HUES6 (cell line): ENCODE results near the gene YY2.

Experiments used
- H3K27ac ChIP-seq: 2 replicates; pipeline ENCODE4 v1.7.0; 2013; ENCODE audit warnings: low read depth, mild to moderate bottlenecking, low read length, inconsistent platforms
- H3K27me3 ChIP-seq: 2 replicates; pipeline ENCODE4 v1.6.1; 2013; ENCODE audit warnings: low read length; ENCODE audit not compliant: control insufficient read depth, insufficient read depth
- H3K36me3 ChIP-seq: 2 replicates; pipeline ENCODE4 v1.6.1; 2013; ENCODE audit warnings: low read length; ENCODE audit not compliant: control insufficient read depth, insufficient read depth
- H3K4me1 ChIP-seq: 2 replicates; pipeline ENCODE4 v1.6.1; 2013; ENCODE audit warnings: low read length; ENCODE audit not compliant: control insufficient read depth, insufficient read depth
- H3K4me3 ChIP-seq: 2 replicates; pipeline ENCODE4 v1.5.1; 2013; ENCODE audit warnings: low read depth, low read length
- H3K9ac ChIP-seq: one replicate; pipeline ENCODE4 v1.6.1; 2013; ENCODE audit warnings: mild to moderate bottlenecking, low read length
- H3K9me3 ChIP-seq: 2 replicates; pipeline ENCODE4 v1.6.1; 2013; ENCODE audit warnings: low read depth, low read length; ENCODE audit not compliant: control insufficient read depth, insufficient read depth

YY2 gene

GRCh38 chrX:21839334-21840192 lies 16.2 kb upstream of the YY2 start, which contains the start of gene MBTPS2:
MBTPS2 (plus strand) TSS chrX:21839617; CDS start chrX:21839735, 118 bp downstream.
- Histone ChIP-seq H3K4me3 (peak within 1 kb of the TSS; percentile 84), H3K36me3 (peaks cover 8% of the 10 kb centered on the region), H3K4me1 (peaks cover 5% of the 10 kb centered on the region; the same call in 1 of the 2 replicates), H3K27ac (peak within 1 kb of the TSS; percentile 87), H3K27me3 (no peaks in the 10 kb centered on the region), H3K9me3 (no peaks in the 10 kb centered on the region), H3K9ac (peak within 1 kb of the TSS; percentile 98)

GRCh38 chrX:21840193-21840545 lies 15.6 kb upstream of the YY2 start:
- H3K36me3 ChIP-seq = peaks cover 14% of the 10 kb centered on the region
- H3K27ac ChIP-seq = peak overlapping the region; percentile 87; the same call in 1 of the 2 replicates
- H3K9me3 ChIP-seq = no peaks in the 10 kb centered on the region
- H3K27me3 ChIP-seq = no peaks in the 10 kb centered on the region
- peaks cover 5% of the 10 kb centered on the region; the same call in 1 of the 2 replicates for H3K4me1 ChIP-seq
- H3K4me3 ChIP-seq = peak overlapping the region; percentile 84
- H3K9ac ChIP-seq = peak overlapping the region; percentile 98

DNA sequence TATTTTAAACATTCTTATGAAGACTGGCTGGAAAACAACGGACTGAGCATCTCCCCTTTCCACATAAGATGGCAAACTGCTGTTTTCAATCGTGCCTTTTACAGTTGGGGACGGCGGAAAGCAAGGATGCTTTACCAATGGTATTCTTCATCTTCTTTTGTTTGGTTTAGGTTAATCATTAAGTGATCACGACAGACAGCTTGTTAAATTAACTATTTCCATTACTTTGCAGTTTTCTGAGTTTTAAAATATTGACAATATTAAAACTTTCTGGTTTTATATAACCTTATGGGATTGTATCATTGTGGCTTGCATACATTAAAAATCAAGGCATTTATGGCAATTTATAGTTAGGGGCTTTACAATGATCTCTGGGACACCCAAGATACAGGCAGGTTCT lies 12.6 kb upstream of the YY2 start:
- Histone ChIP-seq H3K36me3 (peaks cover 37% of the 10 kb centered on the region), H3K4me3 (no peak overlapping the region), H3K4me1 (no peaks in the 10 kb centered on the region), H3K9me3 (no peaks in the 10 kb centered on the region), H3K9ac (no peak overlapping the region), H3K27ac (no peak overlapping the region), H3K27me3 (no peaks in the 10 kb centered on the region; the same call in 1 of the 2 replicates)

GRCh38 chrX:21845096-21845495 lies 10.7 kb upstream of the YY2 start:
- Histone ChIP-seq H3K9ac (no peak overlapping the region), H3K36me3 (peaks cover 39% of the 10 kb centered on the region), H3K27me3 (no peaks in the 10 kb centered on the region; the same call in 1 of the 2 replicates), H3K4me3 (no peak overlapping the region), H3K9me3 (no peaks in the 10 kb centered on the region), H3K27ac (no peak overlapping the region), H3K4me1 (no peaks in the 10 kb centered on the region)

- H3K36me3 ChIP-seq = peaks cover 48% of the 10 kb centered on the region
- no peak overlapping the region for H3K4me3 ChIP-seq
- H3K27ac ChIP-seq = no peak overlapping the region
- H3K4me1 ChIP-seq = no peaks in the 10 kb centered on the region
- no peaks in the 10 kb centered on the region for H3K9me3 ChIP-seq
- H3K9ac ChIP-seq = no peak overlapping the region
- no peaks in the 10 kb centered on the region; the same call in 1 of the 2 replicates for H3K27me3 ChIP-seq
Measured at GRCh38 chrX:21847342-21847741, 8.4 kb upstream of the YY2 start.

GRCh38 chrX:21853578-21853977 lies 2.2 kb upstream of the YY2 start:
- H3K9me3 ChIP-seq = no peaks in the 10 kb centered on the region
- H3K36me3 ChIP-seq = peaks cover 38% of the 10 kb centered on the region
- H3K27ac ChIP-seq = no peak overlapping the region
- H3K27me3 ChIP-seq = no peaks in the 10 kb centered on the region
- H3K4me3 ChIP-seq = no peak overlapping the region
- H3K9ac ChIP-seq = no peak overlapping the region
- no peaks in the 10 kb centered on the region for H3K4me1 ChIP-seq

DNA sequence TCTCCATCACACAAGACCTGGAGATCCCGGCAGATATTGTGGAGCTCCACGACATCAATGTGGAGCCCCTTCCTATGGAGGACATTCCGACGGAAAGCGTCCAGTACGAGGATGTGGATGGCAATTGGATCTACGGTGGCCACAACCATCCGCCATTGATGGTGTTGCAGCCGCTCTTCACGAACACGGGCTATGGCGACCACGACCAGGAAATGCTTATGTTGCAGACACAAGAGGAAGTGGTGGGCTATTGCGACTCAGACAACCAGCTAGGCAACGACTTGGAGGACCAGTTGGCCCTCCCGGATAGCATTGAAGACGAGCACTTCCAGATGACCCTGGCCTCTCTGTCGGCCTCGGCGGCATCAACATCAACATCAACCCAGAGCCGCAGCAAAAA lies 717 bp downstream of the YY2 start:
- no peaks in the 10 kb centered on the region for H3K27me3 ChIP-seq
- no peak overlapping the region for H3K27ac ChIP-seq
- no peaks in the 10 kb centered on the region for H3K9me3 ChIP-seq
- H3K4me1 ChIP-seq = no peaks in the 10 kb centered on the region
- no peak overlapping the region for H3K4me3 ChIP-seq
- H3K36me3 ChIP-seq = peaks cover 32% of the 10 kb centered on the region
- H3K9ac ChIP-seq = no peak overlapping the region

GRCh38 chrX:21863241-21863640 lies 7.5 kb downstream of the YY2 start:
- Histone ChIP-seq H3K4me3 (no peak overlapping the region), H3K27me3 (no peaks in the 10 kb centered on the region; the same call in 1 of the 2 replicates), H3K27ac (no peak overlapping the region), H3K9me3 (no peaks in the 10 kb centered on the region), H3K36me3 (no peaks in the 10 kb centered on the region), H3K9ac (no peak overlapping the region), H3K4me1 (no peaks in the 10 kb centered on the region)

DNA sequence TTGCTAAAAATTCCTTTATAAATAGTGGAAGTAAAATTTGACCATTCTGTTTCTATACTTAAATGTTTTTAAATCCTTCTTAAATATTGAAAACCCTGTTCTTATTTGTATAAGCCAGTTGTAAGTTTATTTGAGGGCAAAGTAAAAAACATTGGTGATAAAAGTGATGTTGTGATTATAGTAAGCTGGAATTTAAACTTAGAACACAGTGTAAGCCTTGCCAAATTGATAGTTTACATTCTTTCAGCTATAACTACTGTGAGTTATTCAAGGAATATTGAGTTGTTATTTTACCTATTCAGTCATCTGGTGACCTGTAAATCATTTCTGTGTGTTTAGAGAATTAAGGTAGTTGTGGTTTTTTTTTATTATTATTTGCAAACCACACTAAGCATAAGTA lies 9.6 kb downstream of the YY2 start:
- Histone ChIP-seq H3K27ac (no peak overlapping the region), H3K36me3 (no peaks in the 10 kb centered on the region; the same call in 1 of the 2 replicates), H3K9me3 (no peaks in the 10 kb centered on the region), H3K9ac (no peak overlapping the region), H3K4me3 (no peak overlapping the region), H3K4me1 (no peaks in the 10 kb centered on the region), H3K27me3 (no peaks in the 10 kb centered on the region; the same call in 1 of the 2 replicates)

- Histone ChIP-seq H3K9me3 (no peaks in the 10 kb centered on the region), H3K4me1 (no peaks in the 10 kb centered on the region), H3K27me3 (no peaks in the 10 kb centered on the region; the same call in 1 of the 2 replicates), H3K36me3 (no peaks in the 10 kb centered on the region; the same call in 1 of the 2 replicates), H3K27ac (no peak overlapping the region), H3K9ac (no peak overlapping the region), H3K4me3 (no peak overlapping the region)
Measured at GRCh38 chrX:21870494-21870893, 14.7 kb downstream of the YY2 start.

DNA sequence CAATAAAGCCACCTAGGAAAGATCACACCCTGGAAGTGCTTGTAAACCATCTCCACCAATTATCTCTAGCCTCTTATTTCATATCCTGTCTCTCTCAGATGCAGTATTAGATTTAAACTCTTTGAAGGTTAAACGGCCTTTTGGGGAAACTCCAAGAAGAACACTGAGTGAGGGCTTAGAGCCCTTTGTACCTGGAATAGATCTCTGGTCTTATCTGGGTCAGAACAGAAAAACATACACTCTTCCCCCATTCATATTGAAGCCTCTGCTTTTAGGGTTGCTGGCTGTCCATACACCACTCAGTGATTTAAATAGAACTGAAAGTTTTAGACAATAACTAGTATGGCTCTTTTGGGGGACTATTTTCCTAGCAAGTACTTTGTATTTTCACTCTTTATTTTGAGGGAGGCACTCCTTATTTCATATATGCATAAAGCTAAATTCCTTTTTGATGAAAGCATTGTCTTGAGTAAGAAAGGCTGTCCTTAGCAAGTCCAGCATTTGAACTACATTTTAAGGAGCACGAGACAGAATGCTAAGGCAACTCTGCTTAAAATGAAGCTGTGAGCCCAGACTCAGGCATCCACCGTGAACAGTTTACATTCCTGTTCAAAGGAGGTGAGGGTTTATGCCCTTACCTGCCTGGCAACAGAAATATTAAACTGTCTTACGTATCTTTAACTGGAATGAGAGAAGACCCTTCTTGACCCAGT lies 17.4 kb downstream of the YY2 start:
- Histone ChIP-seq H3K4me1 (no peaks in the 10 kb centered on the region), H3K9ac (no peak overlapping the region), H3K27me3 (no peaks in the 10 kb centered on the region; the same call in 1 of the 2 replicates), H3K27ac (no peak overlapping the region), H3K4me3 (no peak overlapping the region), H3K9me3 (no peaks in the 10 kb centered on the region), H3K36me3 (no peaks in the 10 kb centered on the region; the same call in 1 of the 2 replicates)
